GM12878 (cell line): ENCODE data around the gene MX1.

Experiments used
- ASH2L ChIP-seq: fragments of 300-600, 200-600 bp; sonication (generic); IDR thresholded peaks from 2 replicates; pipeline ENCODE4 v1.6.1; 2017; ENCODE audit warnings: low read depth, mild to moderate bottlenecking, borderline replicate concordance
- CHD2 ChIP-seq: IDR thresholded peaks from 2 replicates; pipeline ENCODE4 v1.6.1; 2011; ENCODE audit warnings: low read depth, low read length, improper control_type of control experiment, borderline replicate concordance
- ETV6 ChIP-seq, 2 experiments: fragments of 450-650 bp in 1 of 2; IDR thresholded peaks in 1 of 2; conservative IDR thresholded peaks in 1 of 2; 2 replicates each; pipeline ENCODE4 v1.6.1; 2014; ENCODE audit warnings: antibody characterized with exemption in 1 of 2, borderline replicate concordance in 1 of 2, low read depth in 1 of 2, mild to moderate bottlenecking in 1 of 2, moderate library complexity in 1 of 2
- SP1 ChIP-seq: IDR thresholded peaks from one replicate; pipeline ENCODE4 v1.6.1; 2011; ENCODE audit warnings: low read depth, low read length
- TF ChIP-seq, protein P1 (sequence below), 3 experiments: IDR thresholded peaks in 2 of 3; conservative IDR thresholded peaks in 1 of 3; 2 replicates each; pipeline ENCODE4 v1.5.1; 2011; ENCODE audit warnings: low read depth in 3 of 3, low read length in 3 of 3, mild to moderate bottlenecking in 3 of 3, control low read depth in 2 of 3, moderate library complexity in 2 of 3, inconsistent platforms in 1 of 3, mixed read lengths in 1 of 3; ENCODE audit not compliant: control insufficient read depth in 2 of 3, insufficient read depth in 1 of 3; ENCODE audit errors: extremely low read depth in 1 of 3
- TF ChIP-seq, protein P2 (sequence below): fragments of 450-650 bp; IDR thresholded peaks from 2 replicates; pipeline ENCODE4 v1.6.1; 2017; ENCODE audit warnings: mild to moderate bottlenecking

DNA sequence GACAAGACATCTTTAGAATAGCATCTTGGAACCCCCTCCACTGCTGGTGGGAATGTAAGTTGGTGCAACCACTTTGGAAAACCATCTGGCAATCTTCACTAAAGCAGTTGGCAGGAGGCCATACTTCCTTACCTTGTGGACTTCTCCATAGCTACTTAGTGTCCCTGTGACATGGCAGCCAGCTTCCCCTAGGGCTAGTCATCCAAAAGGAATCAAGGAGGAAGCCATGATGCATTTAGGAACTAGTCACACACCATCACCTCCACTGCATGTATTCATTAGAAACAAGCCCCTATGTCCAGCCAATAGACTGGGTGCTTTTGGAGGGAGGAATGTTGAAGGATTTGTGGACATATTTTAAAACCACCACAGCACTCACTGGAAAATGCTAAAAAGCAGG lies 44.3 kb upstream of the MX1 start:
- TF ChIP-seq CHD2 (no peak), SP1 (no peak), ASH2L (no peak), ETV6 (conservative IDR thresholded peaks at IDR 0.05 in 1 of 2, IDR thresholded peaks at IDR 0.05 in 1 of 2; ENCODE audit: borderline replicate concordance in 1 of 2, low read depth in 1 of 2) (no peak)
- TF ChIP-seq, protein P1, sequence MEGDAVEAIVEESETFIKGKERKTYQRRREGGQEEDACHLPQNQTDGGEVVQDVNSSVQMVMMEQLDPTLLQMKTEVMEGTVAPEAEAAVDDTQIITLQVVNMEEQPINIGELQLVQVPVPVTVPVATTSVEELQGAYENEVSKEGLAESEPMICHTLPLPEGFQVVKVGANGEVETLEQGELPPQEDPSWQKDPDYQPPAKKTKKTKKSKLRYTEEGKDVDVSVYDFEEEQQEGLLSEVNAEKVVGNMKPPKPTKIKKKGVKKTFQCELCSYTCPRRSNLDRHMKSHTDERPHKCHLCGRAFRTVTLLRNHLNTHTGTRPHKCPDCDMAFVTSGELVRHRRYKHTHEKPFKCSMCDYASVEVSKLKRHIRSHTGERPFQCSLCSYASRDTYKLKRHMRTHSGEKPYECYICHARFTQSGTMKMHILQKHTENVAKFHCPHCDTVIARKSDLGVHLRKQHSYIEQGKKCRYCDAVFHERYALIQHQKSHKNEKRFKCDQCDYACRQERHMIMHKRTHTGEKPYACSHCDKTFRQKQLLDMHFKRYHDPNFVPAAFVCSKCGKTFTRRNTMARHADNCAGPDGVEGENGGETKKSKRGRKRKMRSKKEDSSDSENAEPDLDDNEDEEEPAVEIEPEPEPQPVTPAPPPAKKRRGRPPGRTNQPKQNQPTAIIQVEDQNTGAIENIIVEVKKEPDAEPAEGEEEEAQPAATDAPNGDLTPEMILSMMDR (IDR thresholded peaks at IDR 0.05 in 2 of 3, conservative IDR thresholded peaks at IDR 0.05 in 1 of 3; ENCODE audit: control insufficient read depth in 2 of 3, extremely low read depth in 1 of 3, insufficient read depth in 1 of 3, low read depth in 3 of 3, low read length in 3 of 3), result no peak
- TF ChIP-seq, protein P2, sequence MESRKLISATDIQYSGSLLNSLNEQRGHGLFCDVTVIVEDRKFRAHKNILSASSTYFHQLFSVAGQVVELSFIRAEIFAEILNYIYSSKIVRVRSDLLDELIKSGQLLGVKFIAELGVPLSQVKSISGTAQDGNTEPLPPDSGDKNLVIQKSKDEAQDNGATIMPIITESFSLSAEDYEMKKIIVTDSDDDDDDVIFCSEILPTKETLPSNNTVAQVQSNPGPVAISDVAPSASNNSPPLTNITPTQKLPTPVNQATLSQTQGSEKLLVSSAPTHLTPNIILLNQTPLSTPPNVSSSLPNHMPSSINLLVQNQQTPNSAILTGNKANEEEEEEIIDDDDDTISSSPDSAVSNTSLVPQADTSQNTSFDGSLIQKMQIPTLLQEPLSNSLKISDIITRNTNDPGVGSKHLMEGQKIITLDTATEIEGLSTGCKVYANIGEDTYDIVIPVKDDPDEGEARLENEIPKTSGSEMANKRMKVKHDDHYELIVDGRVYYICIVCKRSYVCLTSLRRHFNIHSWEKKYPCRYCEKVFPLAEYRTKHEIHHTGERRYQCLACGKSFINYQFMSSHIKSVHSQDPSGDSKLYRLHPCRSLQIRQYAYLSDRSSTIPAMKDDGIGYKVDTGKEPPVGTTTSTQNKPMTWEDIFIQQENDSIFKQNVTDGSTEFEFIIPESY, result no peak
